ENCODE measurements around the gene ECSCR.
A peak's percentile ranks its signal among the peaks of the same experiment; 100 is the strongest.
"Not testable (repeated sequence)": the region's sequence is repeated elsewhere in the genome, so short reads cannot be mapped to it uniquely, and the experiment has no call there.

The ECSCR gene

GRCh38 chr5:139443831-139444453, 18.6 kb downstream of the ECSCR start:
- no peak for DNase-seq

- DNase-seq, result not testable (repeated sequence)
These were observed 22.1 kb downstream of the ECSCR start for GRCh38 chr5:139440416-139440815.

- peak; percentile 86 for DNase-seq
These were observed 23.3 kb downstream of the ECSCR start, which contains the start of gene DNAJC18 for GRCh38 chr5:139439013-139439903. DNAJC18 (minus strand) TSS chr5:139439525; CDS start chr5:139439445, 80 bp downstream.

- DNase-seq, result no peak
These were observed 23.9 kb downstream of the ECSCR start for GRCh38 chr5:139438707-139439012.

GRCh38 chr5:139435676-139436075, 26.9 kb downstream of the ECSCR start:
- no peak for DNase-seq

- DNase-seq, result no peak
These were observed 30.8 kb downstream of the ECSCR start for GRCh38 chr5:139431706-139432105.

GRCh38 chr5:139430015-139430414, 32.5 kb downstream of the ECSCR start:
- DNase-seq, result no peak

GRCh38 chr5:139426203-139426885, 36.2 kb downstream of the ECSCR start:
- no peak for DNase-seq

- no peak for DNase-seq
These were observed 37.0 kb downstream of the ECSCR start for GRCh38 chr5:139425497-139425896.

GRCh38 chr5:139422307-139422893, 40.1 kb downstream of the ECSCR start:
- DNase-seq, result peak; percentile 43

GRCh38 chr5:139419226-139420192, 43.0 kb downstream of the ECSCR start:
- DNase-seq, result no peak

GRCh38 chr5:139418793-139419192, 43.8 kb downstream of the ECSCR start:
- DNase-seq, result no peak

- no peak for DNase-seq
These were observed 45.3 kb downstream of the ECSCR start for GRCh38 chr5:139417214-139417613.

- no peak for DNase-seq
These were observed 45.9 kb downstream of the ECSCR start for GRCh38 chr5:139416651-139417050.

GRCh38 chr5:139415869-139416268, 46.7 kb downstream of the ECSCR start:
- no peak for DNase-seq

GRCh38 chr5:139415221-139415861, 47.2 kb downstream of the ECSCR start:
- no peak for DNase-seq

- no peak for DNase-seq
These were observed 47.9 kb downstream of the ECSCR start for GRCh38 chr5:139414581-139415130.

- DNase-seq, result no peak
These were observed 48.6 kb downstream of the ECSCR start for GRCh38 chr5:139413963-139414362.

- no peak for DNase-seq
These were observed 49.4 kb downstream of the ECSCR start for GRCh38 chr5:139413153-139413552.

GRCh38 chr5:139410993-139411828, 51.3 kb downstream of the ECSCR start:
- DNase-seq, result no peak
